IPS-20b (cell line): ENCODE measurements around the gene NANOGP8.

ENCODE experiments used
- H3K27ac ChIP-seq: one replicate; pipeline ENCODE4 v1.5.1; 2013; ENCODE audit warnings: low read length
- H3K27me3 ChIP-seq: 2 replicates; pipeline ENCODE4 v1.6.1; 2013; ENCODE audit warnings: mild to moderate bottlenecking, low read length, inconsistent platforms; ENCODE audit not compliant: insufficient read depth
- H3K36me3 ChIP-seq: 2 replicates; pipeline ENCODE4 v1.6.1; 2013; ENCODE audit warnings: low read depth, mild to moderate bottlenecking, inconsistent platforms, low read length, moderate library complexity; ENCODE audit not compliant: insufficient read depth
- H3K4me1 ChIP-seq: 2 replicates; pipeline ENCODE4 v1.6.1; 2013; ENCODE audit warnings: mild to moderate bottlenecking, control low read depth, inconsistent platforms, low read length, moderate library complexity; ENCODE audit not compliant: insufficient read depth
- H3K4me3 ChIP-seq: 2 replicates; pipeline ENCODE4 v1.5.1; 2013; ENCODE audit warnings: mild to moderate bottlenecking, low read length, inconsistent platforms
- H3K9ac ChIP-seq: 2 replicates; pipeline ENCODE4 v1.6.1; 2013; ENCODE audit warnings: low read depth, mild to moderate bottlenecking, inconsistent platforms, low read length, moderate library complexity
- H3K9me3 ChIP-seq: 2 replicates; pipeline ENCODE4 v1.6.1; 2013; ENCODE audit warnings: mild to moderate bottlenecking, low read depth, low read length, inconsistent platforms; ENCODE audit not compliant: insufficient read depth

The NANOGP8 gene

GRCh38 chr15:35115155-35115725 lies 30.1 kb upstream of the NANOGP8 start:
- no peak overlapping the region for H3K9ac ChIP-seq

DNA sequence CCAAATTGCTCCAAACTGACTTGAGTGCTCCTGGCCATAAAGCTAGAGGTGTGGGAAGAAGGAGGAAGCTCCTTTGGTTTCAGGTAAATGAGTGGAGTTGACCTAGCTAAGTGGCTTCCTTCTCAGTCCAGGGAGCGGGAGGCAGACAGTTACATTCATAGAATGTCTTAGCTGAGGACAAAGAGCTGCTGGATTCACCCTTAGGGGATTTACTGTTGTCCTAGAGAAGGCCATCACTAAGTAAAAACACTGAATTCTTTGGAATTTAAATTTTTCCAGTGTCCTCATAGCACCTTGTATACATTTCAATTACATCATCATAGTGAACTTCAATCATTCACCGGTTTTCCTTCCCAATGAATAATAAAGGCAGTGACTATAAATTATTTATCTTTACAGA lies 27.3 kb upstream of the NANOGP8 start:
- no peak overlapping the region for H3K9ac ChIP-seq
- H3K9me3 ChIP-seq: no peaks in the 10 kb centered on the region
- no peaks in the 10 kb centered on the region for H3K27me3 ChIP-seq
- H3K4me3 ChIP-seq: no peak overlapping the region
- peaks cover 6% of the 10 kb centered on the region; the same call in 1 of the 2 replicates for H3K4me1 ChIP-seq
- H3K27ac ChIP-seq: no peak overlapping the region
- no peaks in the 10 kb centered on the region for H3K36me3 ChIP-seq

More at GRCh38 chr15:35115155-35115725, 30.1 kb upstream of the NANOGP8 start:
- Histone ChIP-seq H3K9me3 (no peaks in the 10 kb centered on the region), H3K27me3 (no peaks in the 10 kb centered on the region), H3K27ac (no peak overlapping the region), H3K4me1 (peaks cover 9% of the 10 kb centered on the region; the same call in 1 of the 2 replicates), H3K36me3 (no peaks in the 10 kb centered on the region), H3K4me3 (no peak overlapping the region)

- H3K4me1 ChIP-seq: peaks cover 1% of the 10 kb centered on the region; the same call in 1 of the 2 replicates
- no peak overlapping the region for H3K4me3 ChIP-seq
- H3K27ac ChIP-seq: no peak overlapping the region
- H3K9ac ChIP-seq: no peak overlapping the region
- H3K36me3 ChIP-seq: no peaks in the 10 kb centered on the region
- no peaks in the 10 kb centered on the region for H3K9me3 ChIP-seq
- no peaks in the 10 kb centered on the region for H3K27me3 ChIP-seq
Measured at GRCh38 chr15:35111861-35112260, 26.8 kb upstream of the NANOGP8 start.

DNA sequence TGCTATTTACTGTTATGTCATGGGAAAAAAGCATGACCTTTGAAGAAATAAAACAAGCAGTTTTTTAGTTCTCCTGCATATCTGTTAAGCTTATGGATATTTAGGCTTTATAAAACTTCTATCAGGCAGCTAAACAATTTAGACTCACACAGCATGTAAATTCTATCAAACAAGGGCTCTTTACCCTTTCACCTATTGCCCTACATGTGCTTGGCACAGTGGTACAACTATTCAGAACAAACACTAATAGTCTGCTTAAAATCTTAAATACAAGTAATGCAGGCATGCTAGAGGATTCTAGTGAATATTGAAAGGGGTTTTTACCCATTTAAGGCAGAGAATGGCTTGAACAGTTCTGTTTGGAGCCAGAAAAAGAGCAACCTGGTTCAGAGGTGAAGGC lies 23.4 kb upstream of the NANOGP8 start:
- no peaks in the 10 kb centered on the region for H3K9me3 ChIP-seq
- no peak overlapping the region for H3K27ac ChIP-seq
- H3K36me3 ChIP-seq: no peaks in the 10 kb centered on the region
- no peak overlapping the region for H3K9ac ChIP-seq
- no peaks in the 10 kb centered on the region for H3K4me1 ChIP-seq
- H3K27me3 ChIP-seq: no peaks in the 10 kb centered on the region
- no peak overlapping the region for H3K4me3 ChIP-seq

DNA sequence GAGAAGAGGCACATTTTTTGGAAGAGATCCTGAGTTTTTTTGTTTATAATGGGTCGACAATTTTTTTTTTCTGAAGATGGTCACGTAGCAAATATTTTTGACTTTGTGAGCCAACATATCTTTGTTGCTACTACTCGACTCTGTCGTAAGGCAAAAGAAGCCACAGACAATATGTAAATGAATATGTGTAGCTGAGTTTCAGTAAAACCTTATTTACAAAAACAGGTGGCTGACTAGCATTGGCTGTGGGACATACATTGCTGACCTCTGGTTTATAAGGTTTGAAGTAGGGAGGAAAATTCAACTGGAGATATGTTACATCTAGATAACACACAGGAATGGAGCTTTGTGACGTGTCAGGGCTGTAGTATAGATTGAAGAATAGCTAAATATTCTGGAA lies 22.5 kb upstream of the NANOGP8 start:
- Histone ChIP-seq H3K27ac (no peak overlapping the region), H3K9me3 (no peaks in the 10 kb centered on the region), H3K36me3 (no peaks in the 10 kb centered on the region), H3K4me1 (no peaks in the 10 kb centered on the region), H3K9ac (no peak overlapping the region), H3K27me3 (no peaks in the 10 kb centered on the region), H3K4me3 (no peak overlapping the region)

- Histone ChIP-seq H3K4me3 (no peak overlapping the region), H3K9ac (no peak overlapping the region), H3K9me3 (no peaks in the 10 kb centered on the region)
Measured at GRCh38 chr15:35107122-35107521, 22.0 kb upstream of the NANOGP8 start.

GRCh38 chr15:35104526-35105147 lies 19.5 kb upstream of the NANOGP8 start:
- Histone ChIP-seq H3K27ac (no peak overlapping the region), H3K4me3 (no peak overlapping the region), H3K4me1 (no peaks in the 10 kb centered on the region), H3K9me3 (no peaks in the 10 kb centered on the region), H3K36me3 (no peaks in the 10 kb centered on the region), H3K27me3 (no peaks in the 10 kb centered on the region), H3K9ac (no peak overlapping the region)

More at GRCh38 chr15:35107122-35107521, 22.0 kb upstream of the NANOGP8 start:
- Histone ChIP-seq H3K27me3 (no peaks in the 10 kb centered on the region), H3K36me3 (no peaks in the 10 kb centered on the region), H3K4me1 (no peaks in the 10 kb centered on the region), H3K27ac (no peak overlapping the region)

- Histone ChIP-seq H3K36me3 (no peaks in the 10 kb centered on the region), H3K27me3 (no peaks in the 10 kb centered on the region), H3K27ac (no peak overlapping the region), H3K9me3 (no peaks in the 10 kb centered on the region), H3K9ac (no peak overlapping the region), H3K4me3 (no peak overlapping the region), H3K4me1 (no peaks in the 10 kb centered on the region)
Measured at GRCh38 chr15:35102186-35102585, 17.1 kb upstream of the NANOGP8 start.

- Histone ChIP-seq H3K36me3 (no peaks in the 10 kb centered on the region), H3K9me3 (no peaks in the 10 kb centered on the region), H3K4me1 (no peaks in the 10 kb centered on the region), H3K4me3 (no peak overlapping the region), H3K27ac (no peak overlapping the region), H3K27me3 (no peaks in the 10 kb centered on the region), H3K9ac (no peak overlapping the region)
Measured at GRCh38 chr15:35101335-35101734, 16.2 kb upstream of the NANOGP8 start.

GRCh38 chr15:35098737-35099136 lies 13.6 kb upstream of the NANOGP8 start:
- no peak overlapping the region for H3K9ac ChIP-seq
- no peak overlapping the region for H3K27ac ChIP-seq
- H3K27me3 ChIP-seq: no peaks in the 10 kb centered on the region
- no peaks in the 10 kb centered on the region for H3K36me3 ChIP-seq
- H3K4me1 ChIP-seq: no peaks in the 10 kb centered on the region
- no peaks in the 10 kb centered on the region for H3K9me3 ChIP-seq
- H3K4me3 ChIP-seq: no peak overlapping the region

- Histone ChIP-seq H3K9me3 (no peaks in the 10 kb centered on the region), H3K27ac (no peak overlapping the region), H3K4me3 (no peak overlapping the region), H3K4me1 (no peaks in the 10 kb centered on the region), H3K9ac (no peak overlapping the region), H3K36me3 (no peaks in the 10 kb centered on the region), H3K27me3 (no peaks in the 10 kb centered on the region)
Measured at GRCh38 chr15:35095941-35096340, 10.8 kb upstream of the NANOGP8 start.

DNA sequence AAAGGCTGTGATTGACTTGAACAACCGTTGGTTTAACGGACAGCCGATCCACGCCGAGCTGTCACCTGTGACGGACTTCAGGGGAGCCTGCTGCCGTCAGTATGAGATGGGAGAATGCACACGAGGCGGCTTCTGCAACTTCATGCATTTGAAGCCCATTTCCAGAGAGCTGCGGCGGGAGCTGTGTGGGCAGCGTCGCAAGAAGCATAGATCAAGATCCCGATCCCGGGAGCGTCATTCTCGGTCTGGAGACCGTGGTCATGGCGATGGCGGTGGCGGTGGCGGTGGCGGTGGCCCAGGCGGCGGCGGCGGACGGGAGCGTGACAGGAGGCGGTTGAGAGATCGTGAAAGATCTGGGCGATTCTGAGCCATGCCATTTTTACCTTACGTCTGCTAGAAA lies 7.8 kb upstream of the NANOGP8 start:
- no peaks in the 10 kb centered on the region for H3K36me3 ChIP-seq
- no peaks in the 10 kb centered on the region for H3K27me3 ChIP-seq
- no peaks in the 10 kb centered on the region for H3K9me3 ChIP-seq
- no peak overlapping the region for H3K9ac ChIP-seq
- no peak overlapping the region for H3K27ac ChIP-seq
- no peaks in the 10 kb centered on the region for H3K4me1 ChIP-seq
- H3K4me3 ChIP-seq: no peak overlapping the region
